Measurements from ENCODE around the gene SLC26A11.

Gene SLC26A11

DNA sequence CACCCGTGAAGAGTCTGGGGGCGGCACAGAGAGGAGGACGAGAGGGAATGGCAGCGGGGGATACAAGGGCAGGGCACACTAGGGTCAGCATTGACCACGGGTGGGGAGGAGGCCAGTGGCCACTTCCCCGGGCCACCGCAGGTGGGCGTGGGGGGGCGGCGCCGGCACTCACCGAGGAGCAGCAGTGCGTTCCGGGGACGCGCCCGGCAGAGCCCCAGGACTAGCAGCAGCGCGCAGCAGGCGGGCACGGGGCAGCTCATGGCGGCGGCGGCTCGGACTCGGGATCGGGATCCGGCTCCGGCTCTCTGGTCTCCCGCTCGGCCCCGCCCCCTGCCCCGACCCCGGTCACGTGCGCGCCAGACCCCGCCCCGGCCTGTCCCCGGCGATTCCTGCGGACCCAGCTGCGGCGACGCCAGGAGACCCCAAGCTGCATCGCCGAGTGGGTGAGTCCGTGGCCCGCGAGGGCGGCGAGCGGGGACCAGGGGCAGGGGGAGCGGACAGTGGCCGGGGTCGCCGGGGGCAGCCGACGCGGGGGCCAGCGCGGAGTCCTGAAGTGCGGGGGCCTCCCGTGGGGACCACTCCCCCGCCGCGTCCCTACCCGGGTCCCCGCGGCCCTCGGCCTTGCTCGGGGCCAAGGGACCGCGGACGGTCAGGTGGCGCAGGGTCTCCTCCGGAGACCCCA is at the start of gene SLC26A11, which contains the start of gene SGSH:
Gene SLC26A11, plus strand, starts transcription at position 374 of the 682 bp plus-strand sequence. CDS start 1,134 bp downstream, outside the sequence.
Gene SGSH, minus strand, starts transcription at position 280 of the 682 bp plus-strand sequence. Its CDS starts 20 bp downstream, at position 260.
- in situ Hi-C loops (cut with HindIII; ENCODE audit: low sequenced_read_pairs): no loop called here

DNA sequence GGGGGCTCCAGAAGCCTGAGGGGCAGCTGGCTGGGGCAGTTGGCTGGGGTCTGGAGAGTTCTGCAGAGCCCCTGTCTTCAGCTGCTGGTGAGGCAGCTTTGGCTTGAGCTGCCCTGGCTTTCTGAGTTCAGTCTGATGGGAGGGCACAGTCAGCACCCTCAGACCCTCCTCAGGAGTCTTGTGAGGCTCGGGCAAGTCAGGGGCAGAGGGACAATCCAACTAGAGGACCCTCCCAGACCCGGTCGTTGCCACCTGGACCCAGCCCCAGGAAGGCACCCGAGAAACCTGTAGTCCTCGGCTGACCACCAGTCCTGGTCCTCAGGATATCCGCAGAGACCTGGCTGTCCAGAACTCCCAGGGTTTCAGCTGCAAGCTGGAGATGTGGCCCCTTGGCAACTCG is 48.5 kb upstream of the SLC26A11 start:
- in situ Hi-C loops (cut with HindIII; ENCODE audit: low sequenced_read_pairs): no loop called here

DNA sequence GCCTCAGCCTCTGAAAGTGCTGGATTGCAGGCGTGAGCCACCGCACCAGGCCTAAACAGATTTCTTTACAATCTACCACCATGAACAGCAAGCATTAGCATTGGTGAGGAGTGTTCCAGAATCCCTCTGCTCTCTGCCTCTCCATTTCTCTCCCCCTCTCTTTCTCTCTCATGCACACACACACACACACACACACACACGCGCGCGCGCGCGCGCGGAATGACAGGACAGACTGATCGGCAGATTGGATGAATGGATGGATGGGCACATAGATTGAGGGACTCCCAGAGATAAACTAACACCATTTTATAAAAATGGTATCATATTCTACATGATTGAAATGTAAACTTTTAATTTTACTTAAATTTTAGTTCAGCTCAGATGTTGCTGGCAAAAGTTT is 47.1 kb upstream of the SLC26A11 start:
- in situ Hi-C loops (cut with HindIII; ENCODE audit: low sequenced_read_pairs): no loop called here

DNA sequence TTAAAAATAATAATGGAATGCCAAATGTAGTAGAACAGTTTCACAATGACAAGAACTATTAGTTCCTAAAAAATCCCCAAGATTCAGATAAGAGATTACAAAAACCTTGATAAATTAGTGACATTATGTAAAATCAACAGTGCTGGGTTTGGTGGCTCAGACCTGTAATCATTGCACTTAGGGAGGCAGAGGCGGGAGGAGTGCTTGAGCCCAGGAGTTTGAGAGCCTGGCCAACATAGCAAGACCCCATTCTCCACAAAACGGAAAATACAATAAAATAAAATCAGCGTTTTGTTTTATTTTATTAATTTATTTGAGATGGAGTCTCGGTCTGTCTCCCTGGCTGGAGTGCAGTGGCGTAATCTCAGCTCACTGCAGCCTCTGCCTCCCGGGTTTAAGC is 46.3 kb upstream of the SLC26A11 start:
- in situ Hi-C loops (cut with HindIII; ENCODE audit: low sequenced_read_pairs): no loop called here

DNA sequence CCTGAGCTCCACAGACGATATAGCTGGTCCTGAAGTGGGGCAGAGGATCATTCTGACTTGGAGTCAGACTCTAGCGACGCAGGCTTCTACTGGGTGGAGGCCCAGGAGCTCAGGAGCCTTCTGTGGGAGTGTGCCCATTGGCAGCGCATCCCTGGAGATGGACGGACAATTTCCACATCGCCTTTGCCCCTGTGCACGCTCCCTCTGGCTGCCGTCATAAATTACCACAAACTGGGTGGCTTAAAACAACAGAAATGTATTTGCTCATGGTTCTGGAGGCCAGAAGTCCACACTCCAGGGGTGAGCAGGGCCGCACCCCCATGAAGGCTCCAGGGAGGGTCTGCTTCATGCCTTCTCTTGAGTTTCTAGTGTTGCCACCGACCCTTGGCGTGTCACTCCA is 43.5 kb upstream of the SLC26A11 start:
- in situ Hi-C loops (cut with HindIII; ENCODE audit: low sequenced_read_pairs): no loop called here

DNA sequence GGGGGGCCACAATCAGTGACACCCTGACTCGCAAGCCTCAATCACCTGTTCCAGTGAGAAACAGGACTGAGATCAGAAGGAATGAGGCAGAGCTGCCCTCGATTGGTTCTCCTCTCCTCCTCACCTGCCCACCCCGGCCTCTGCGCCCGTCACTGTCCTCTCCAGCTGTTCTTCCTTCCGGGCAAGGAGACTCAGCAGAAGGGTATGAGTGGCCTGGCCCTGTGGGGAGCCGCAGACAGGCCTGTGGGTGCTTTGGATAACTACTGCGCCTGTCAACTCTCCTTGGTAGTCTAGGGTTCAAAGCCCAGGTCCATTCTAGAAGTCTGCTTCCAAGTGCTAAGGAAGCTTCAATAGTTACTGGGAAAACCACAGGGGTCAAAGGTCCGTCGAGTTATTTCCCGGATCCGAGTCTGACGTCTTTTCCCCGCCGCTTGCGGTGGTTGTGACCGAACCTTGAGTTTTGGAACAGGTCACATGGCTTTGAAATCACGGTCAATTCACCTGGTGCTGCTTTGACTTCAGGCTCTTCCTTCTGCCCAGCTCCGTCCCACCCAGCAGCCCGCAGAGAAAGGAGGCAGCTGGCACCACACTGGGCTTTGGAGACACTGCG is 42.1 kb upstream of the SLC26A11 start:
- in situ Hi-C loops (cut with HindIII; ENCODE audit: low sequenced_read_pairs): no loop called here

DNA sequence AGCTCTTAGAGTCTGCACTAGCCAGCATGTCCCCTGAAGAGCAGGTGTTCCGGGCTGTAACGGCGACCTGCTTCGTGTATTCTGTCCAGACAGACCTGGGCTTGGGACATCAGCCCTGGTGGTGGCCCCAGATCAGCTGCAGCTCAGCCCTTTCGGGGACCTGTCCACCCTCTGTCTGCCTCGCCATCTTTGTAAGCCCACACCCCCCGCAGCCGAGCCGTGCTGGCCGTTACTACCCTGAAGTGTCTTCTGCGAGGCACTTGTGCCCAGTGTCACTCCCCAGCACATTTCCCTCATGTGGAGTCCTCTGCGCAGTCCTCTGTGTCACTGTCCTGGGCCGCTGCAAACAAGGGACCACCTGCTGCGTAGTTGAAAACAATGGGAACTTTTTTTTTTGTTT is 40.0 kb upstream of the SLC26A11 start:
- in situ Hi-C loops (cut with HindIII; ENCODE audit: low sequenced_read_pairs): no loop called here

DNA sequence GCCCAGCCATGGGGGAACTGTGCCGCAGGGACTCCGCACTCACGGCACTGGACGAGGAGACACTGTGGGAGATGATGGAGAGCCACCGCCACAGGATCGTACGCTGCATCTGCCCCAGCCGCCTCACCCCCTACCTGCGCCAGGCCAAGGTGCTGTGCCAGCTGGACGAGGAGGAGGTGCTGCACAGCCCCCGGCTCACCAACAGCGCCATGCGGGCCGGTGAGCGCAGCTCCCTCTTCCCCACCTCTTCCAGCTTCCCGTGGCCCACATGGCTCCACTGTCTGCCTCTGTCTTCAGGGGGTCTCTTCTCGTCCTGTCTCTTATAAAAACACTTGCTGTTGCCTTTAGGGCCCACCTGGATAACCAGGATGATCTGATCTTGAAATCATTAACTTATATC is 38.8 kb upstream of the SLC26A11 start:
- in situ Hi-C loops (cut with HindIII; ENCODE audit: low sequenced_read_pairs): no loop called here

DNA sequence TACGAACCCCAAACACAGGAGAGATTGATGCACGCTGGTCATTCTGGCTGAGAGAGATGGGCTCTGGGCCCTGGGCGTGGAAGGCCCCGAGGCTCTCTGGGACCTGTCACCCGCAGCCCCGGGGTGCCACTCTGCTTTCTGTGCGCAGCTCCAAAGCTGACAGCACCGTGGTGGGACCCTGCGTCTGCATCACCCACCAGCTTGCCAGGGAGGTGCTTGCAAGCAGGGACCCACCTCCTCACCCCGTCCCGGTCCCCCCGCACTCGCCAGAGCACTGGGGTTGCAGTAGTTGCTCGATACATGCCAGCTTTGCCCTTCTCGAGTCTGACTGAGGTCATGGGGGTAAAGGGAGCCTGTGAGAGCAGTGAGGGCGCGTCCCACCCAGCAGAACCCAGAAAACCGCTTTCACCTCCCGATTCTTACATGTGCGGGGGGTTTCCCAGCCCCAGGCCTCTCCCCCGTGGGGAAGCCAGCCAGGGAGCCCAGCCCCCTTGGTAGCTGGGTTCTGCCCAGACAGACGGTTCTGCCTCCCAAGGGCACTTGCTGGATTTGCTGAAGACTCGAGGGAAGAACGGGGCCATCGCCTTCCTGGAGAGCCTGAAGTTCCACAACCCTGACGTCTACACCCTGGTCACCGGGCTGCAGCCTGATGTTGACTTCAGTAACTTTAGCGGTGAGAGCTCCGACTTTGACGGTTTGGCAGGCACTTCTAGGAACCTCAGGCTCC is 37.9 kb upstream of the SLC26A11 start:
- in situ Hi-C loops (cut with HindIII; ENCODE audit: low sequenced_read_pairs): no loop called here

DNA sequence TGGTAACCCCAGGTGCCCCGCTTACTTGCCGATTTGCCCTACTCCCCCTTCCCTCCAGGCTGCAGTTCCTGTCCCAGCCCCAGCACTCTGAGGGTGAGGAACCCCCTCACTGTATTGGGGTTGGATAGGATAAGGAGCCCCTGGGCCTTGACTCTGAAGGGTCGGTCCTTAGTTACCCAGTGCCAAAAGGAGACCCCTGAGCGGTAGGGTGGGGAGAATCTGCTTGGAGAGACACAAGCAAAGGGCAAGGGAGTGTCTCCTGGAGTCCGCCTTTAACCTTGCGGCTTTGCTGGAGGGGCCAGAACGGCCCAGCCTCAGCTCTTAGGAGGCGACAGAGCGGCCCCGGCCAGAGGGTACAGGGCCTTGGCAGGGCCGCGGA is 37.4 kb upstream of the SLC26A11 start:
- in situ Hi-C loops (cut with HindIII; ENCODE audit: low sequenced_read_pairs): no loop called here

DNA sequence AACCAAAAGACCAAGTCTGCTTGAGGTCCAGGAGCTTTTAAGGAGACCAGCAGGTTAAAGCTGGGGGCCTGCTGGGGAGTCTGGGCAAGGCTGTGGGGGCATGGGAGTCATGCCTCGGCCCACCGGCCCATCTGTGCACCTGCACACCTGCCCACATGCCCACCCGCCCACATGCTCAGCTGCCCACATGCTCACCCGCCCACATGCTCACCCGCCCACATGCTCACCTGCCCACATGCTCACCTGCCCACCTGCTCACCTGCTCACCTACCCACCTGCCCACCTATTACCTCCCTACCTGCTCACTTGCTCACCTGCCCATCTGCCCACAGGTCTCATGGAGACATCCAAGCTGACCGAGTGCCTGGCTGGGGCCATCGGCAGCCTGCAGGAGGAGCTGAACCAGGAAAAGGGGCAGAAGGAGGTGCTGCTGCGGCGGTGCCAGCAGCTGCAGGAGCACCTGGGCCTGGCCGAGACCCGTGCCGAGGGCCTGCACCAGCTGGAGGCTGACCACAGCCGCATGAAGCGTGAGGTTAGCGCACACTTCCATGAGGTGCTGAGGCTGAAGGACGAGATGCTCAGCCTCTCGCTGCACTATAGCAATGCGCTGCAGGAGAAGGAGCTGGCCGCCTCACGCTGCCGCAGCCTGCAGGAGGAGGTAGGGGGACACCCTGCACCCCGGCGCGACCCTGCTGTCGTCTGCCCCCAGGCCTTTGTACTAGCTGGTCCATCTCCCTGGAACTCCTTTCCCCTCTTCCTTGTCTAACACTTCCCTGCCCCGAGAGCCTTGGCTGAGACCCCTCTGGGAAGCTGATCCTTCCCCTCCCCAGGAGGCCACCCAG is 36.4 kb upstream of the SLC26A11 start:
- in situ Hi-C loops (cut with HindIII; ENCODE audit: low sequenced_read_pairs): no loop called here

DNA sequence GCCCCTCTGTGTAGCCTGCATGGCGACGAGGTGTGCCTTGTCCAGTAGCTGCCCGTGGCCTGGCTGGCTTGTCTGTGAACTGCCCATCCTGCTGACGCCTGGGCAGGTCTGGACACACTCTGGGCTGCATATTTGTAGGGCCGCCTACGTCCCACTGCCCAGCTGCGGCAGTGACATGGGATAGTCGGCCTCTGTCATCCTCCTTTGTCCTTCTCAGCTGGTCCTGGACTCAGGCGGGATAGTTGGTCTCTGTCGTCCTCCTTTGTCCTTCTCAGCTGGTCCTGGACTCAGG is 35.9 kb upstream of the SLC26A11 start:
- in situ Hi-C loops (cut with HindIII; ENCODE audit: low sequenced_read_pairs): no loop called here

DNA sequence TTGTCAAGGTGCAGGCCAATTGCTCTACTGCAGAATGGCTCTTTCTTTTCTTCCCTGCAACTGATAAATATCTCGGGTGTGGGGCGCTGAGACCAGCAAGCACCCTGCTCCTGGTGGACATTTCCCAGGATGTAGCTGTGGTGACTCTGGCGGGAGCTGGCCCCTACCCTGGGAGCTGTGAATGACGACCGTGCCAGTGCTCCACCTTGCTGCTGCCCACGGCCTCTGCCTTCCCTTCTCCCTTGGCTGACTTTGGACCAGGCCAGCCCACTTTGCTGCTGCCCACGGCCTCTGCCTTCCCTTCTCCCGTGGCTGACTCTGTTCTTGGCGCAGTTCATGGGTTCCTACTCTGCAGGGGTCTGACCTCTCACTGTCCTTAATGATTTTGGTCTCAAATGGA is 34.3 kb upstream of the SLC26A11 start:
- in situ Hi-C loops (cut with HindIII; ENCODE audit: low sequenced_read_pairs): no loop called here

DNA sequence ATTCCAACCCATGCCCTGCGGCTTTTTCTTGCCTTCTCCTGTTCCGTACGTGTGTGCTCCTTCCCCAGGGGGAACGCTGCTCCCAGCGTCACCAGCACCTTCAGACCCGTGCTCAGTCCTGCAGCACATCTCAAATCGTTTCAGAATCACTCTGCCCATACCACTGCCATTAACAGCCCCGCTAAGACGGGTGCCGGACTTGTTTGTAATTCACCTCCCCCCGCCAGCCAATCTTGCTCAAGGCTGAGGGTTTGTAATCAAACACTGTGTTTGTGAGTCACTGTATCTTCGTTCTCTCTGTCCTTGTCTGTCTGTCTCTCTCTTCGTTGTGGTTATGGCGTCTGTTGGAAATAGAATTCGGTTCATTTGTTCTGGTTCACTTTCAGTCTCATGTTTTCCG is 33.1 kb upstream of the SLC26A11 start:
- in situ Hi-C loops (cut with HindIII; ENCODE audit: low sequenced_read_pairs): no loop called here

DNA sequence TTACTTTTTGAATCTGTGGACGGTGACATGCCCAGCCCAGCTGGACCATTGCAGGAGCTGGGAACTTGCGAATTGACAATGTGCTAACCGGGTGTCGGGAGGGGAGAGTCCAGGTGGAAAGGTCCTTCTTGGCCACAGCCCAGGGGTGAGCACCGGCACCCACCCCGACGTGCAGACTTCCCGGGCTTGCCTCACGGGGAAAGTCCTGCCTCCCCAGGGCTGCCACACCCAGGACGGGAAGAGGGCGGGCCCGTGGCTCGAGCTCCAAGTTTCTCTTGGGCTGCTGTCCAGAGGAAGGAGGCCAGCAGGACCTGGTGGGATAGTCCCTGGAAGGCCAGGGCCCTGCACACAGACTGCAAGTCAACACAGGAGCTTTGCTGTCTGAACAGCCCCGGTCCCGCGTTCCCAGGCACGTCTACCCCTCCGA is 32.7 kb upstream of the SLC26A11 start:
- in situ Hi-C loops (cut with HindIII; ENCODE audit: low sequenced_read_pairs): no loop called here

DNA sequence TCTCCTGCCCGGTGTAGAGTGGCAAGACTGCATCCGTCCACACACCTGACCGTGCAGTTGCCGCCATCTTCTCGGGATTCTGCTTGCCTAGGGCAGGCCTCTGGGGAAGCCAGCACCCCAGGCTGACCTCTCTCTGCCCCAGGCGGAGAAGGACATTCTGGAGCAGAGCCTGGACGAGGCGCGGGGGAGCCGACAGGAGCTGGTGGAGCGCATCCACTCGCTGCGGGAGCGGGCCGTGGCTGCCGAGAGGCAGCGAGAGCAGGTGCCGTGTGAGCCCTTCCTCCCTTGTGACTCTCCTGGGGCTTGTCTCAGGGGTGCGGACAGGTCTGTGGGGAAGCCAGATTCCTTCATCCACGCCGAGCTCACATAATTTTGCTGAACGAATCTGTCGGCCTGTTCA is 30.6 kb upstream of the SLC26A11 start:
- in situ Hi-C loops (cut with HindIII; ENCODE audit: low sequenced_read_pairs): no loop called here

DNA sequence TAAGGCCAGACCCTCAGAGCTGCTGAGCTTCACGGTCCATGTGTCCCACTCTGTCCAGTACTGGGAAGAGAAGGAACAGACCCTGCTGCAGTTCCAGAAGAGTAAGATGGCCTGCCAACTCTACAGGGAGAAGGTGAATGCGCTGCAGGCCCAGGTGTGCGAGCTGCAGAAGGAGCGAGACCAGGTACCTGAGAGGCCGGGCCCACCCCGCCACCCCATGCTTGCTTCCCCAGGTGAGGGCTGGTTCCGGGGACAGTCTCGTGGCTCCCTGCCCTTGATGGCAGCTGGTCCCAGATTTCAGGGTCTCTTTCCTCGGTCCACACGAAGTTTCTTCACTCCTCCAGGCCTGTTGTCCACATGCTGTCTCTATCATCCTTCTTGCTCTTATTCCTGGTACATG is 29.5 kb upstream of the SLC26A11 start:
- in situ Hi-C loops (cut with HindIII; ENCODE audit: low sequenced_read_pairs): no loop called here

DNA sequence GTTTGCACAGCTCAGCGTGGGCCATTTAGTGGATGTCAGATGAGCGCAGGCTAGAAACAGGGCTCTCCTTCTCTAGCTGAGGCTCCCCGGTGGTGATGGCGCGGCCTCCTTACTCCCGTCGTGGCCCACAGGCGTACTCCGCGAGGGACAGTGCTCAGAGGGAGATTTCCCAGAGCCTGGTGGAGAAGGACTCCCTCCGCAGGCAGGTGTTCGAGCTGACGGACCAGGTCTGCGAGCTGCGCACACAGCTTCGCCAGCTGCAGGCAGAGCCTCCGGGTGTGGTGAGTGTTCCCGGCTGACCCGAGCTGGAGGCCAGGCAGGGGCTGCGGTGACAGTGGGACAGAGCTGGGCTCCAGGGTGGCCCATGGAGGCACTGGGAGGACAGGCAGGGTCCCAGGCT is 29.0 kb upstream of the SLC26A11 start:
- in situ Hi-C loops (cut with HindIII; ENCODE audit: low sequenced_read_pairs): no loop called here

DNA sequence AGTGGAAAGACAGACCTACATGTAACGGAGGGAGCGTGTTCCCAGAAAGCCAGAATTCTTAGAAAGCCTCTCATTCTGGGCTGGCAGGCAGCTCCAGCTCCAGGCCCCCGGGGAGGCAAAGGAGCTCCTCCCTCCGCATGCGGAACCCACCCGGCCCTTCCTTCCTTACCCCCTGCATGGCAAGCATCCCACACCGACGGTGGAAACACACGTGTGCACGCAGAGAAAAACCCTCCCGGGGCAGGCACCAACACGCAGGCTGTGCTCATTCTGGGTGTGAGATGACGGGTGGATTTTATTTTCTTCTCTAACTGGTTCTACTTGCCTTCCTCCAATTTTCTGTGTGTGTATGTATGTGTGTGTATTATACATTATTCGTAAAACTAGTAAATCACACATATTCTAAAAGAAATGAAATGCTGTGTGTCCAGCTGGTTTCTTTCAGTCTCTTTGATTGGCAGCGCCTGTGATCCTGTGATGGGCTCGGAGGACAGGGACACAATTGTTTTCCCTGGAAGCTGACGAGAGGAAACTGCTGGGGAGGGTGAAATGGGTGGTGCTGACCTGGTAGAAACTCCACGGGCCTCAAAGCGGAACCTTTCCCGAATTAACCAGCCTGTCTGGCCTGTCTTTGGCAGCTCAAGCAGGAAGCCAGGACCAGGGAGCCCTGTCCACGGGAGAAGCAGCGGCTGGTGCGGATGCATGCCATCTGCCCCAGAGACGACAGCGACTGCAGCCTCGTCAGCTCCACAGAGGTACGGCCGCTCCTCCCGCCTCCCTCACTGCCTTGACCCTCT is 28.2 kb upstream of the SLC26A11 start:
- in situ Hi-C loops (cut with HindIII; ENCODE audit: low sequenced_read_pairs): no loop called here

DNA sequence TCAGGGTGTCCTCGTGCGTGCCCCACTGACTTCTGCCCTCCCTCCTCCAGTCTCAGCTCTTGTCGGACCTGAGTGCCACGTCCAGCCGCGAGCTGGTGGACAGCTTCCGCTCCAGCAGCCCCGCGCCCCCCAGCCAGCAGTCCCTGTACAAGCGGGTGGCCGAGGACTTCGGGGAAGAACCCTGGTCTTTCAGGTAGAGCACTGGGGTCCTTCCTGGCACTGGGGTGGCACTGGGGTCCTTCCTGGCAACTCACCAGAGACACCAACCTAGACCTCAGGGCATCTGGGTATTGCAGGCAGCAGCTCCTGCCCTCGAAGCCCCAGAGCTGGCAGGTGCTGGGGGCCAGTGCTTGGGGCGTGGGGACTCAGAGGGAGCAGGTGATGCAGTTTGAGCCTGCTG is 25.1 kb upstream of the SLC26A11 start:
- in situ Hi-C loops (cut with HindIII; ENCODE audit: low sequenced_read_pairs): no loop called here

Data from endothelial cell of hepatic sinusoid (primary cell).